Spinal cord (tissue), 10 donors: ENCODE data around the gene JPH2. TPM values are rescaled to one million over a fixed set of nuclear protein-coding genes. Genes with fewer than 3 reads are reported as not detected.

ENCODE experiments used
- DNase-seq, 6 donors: peaks; one replicate each; pipeline versions ENCODE4 v3.0.0 to v3.0.0-alpha.2; 2013 to 2015; ENCODE audit warnings: low spot score in 6 of 6, low read depth in 4 of 6
- H3K27ac ChIP-seq: one replicate; pipeline ENCODE4 v1.5.1; 2013; ENCODE audit warnings: low read depth, low read length, control low read depth
- H3K27me3 ChIP-seq: one replicate; pipeline ENCODE4 v1.6.1; 2013; ENCODE audit warnings: low read length; ENCODE audit not compliant: control insufficient read depth, insufficient read depth
- H3K36me3 ChIP-seq: one replicate; pipeline ENCODE4 v1.6.1; 2013; ENCODE audit warnings: low read length; ENCODE audit not compliant: control insufficient read depth, insufficient read depth
- H3K4me1 ChIP-seq: one replicate; pipeline ENCODE4 v1.6.1; 2013; ENCODE audit warnings: low read length; ENCODE audit not compliant: control insufficient read depth, insufficient read depth
- H3K4me3 ChIP-seq: one replicate; pipeline ENCODE4 v1.5.1; 2013; ENCODE audit warnings: low read depth, low read length, control low read depth
- H3K9me3 ChIP-seq: one replicate; pipeline ENCODE4 v1.6.1; 2013; ENCODE audit warnings: low read length; ENCODE audit not compliant: control insufficient read depth, insufficient read depth
- WGBS: methylation state at CpG from one replicate; pipeline ENCODE4 v1.1.5; 2013; ENCODE audit warnings: missing lambda C conversion rate; ENCODE audit not compliant: insufficient coverage; 5-methylcytosine and 5-hydroxymethylcytosine counted together
- polyA plus RNA-seq, 2 donors: library from polyadenylated mRNA; unstranded; fragments of 120-200 nt; gene quantifications; one replicate each; pipeline ENCODE4 v1.2.1, GENCODE V29; 2013; ENCODE audit not compliant: insufficient read length in 2 of 2
- total RNA-seq, 2 donors: library from RNA; depleted of rRNA in 1 of 2; stranded (reverse); fragments of 120-200 nt in 1 of 2; fragments of >200 nt in 1 of 2; gene quantifications; one replicate each; pipeline versions ENCODE4 v1.2.3 to v1.2.4, GENCODE V29; 2013 to 2014
- donor health status: healthy.

Gene JPH2
- total and polyA plus RNA-seq, 4 donors = 1.4 to 2.5 (median 1.6) TPM

DNA sequence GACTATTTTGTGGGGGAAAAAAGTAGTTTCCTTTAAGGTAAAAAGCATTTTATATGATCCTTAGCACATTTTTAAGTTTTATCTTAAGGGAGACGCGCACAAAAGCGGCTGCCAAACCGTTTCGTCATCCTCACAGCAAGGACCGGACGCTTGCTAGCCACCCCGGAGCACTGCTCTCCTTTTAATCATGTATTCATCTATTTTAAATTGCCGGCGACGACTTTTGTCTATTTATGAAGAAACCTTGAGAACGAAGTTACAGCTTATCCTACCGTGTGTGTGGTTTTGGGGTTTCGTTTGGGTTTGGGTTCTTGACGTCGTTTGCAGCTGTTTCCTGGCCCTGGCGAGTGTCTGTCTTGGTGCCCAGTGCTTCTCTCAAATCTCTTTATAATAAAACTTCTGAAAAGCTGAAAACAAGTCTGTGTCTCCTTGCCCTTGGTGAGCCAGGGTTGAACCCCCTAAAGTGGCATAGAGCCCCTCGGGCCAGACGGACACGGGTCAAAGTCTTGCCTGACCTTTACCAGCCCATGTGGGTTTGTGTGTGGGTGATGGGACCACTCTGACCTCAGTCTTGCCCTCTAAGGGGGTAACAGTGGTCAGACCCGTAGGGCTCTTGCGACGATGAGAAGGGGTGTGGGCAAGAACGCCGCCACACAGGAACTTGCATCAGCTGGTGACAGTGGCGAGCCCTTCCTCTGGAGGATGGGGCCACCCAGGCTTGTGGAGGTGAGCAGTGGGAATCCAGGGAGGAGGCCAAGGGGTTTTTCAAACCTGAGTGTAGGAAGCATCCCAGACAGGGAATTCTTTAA is 117.6 kb downstream of the JPH2 start:
- peaks cover 20% of the 10 kb centered on the region for H3K4me1 ChIP-seq

DNA sequence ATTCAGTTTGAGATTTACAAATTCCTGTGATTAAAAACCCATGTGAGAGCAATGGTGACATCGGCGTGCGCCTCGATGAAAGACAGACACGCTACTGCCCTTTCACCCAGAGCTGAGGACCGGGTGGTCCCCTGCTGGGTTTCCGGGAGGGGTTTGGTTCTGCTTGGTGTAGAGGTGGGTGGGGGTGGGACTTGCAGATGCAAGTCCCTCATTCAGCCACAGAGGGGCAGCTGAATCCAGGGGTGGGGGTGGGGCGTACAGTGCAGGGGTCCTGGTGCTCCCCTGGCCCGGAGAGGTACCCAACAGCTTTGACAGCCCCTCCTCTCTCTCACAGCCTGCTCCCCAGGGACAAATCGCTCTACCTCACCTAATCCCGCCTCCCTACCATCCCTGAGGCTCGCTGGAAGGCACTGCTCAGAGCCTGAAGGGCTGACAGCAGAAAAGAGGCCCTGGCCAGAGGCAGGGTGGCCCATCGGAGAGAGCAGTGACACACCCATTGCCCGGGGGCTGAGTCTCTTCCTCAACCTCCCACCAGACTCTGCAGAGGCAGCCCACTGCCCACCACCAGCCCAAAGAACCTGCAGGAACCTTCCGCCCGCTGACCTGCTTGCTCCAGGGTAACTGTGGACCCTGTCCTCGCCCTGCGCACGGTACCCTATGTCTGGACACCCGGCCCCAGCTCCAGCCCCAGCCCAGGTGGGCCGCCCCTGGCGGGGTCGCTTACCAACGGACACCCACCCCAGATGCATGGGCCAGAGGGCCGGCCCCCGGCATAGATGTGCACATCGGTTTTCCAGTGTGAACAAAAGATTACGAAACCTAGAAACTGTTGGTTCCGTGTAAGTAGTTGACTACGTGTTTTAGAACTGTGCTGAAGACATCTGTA is 118.4 kb downstream of the JPH2 start:
- Histone ChIP-seq H3K27ac (no peak overlapping the region), H3K36me3 (peaks cover 12% of the 10 kb centered on the region), H3K4me3 (no peak overlapping the region), H3K9me3 (no peaks in the 10 kb centered on the region), H3K27me3 (no peaks in the 10 kb centered on the region), H3K4me1 (peaks cover 18% of the 10 kb centered on the region)
- WGBS = 88% methylated on average over 24 of the region's 30 CpGs
- DNase-seq = no peak

More for the DNA sequence above, 117.6 kb downstream of the JPH2 start:
- Histone ChIP-seq H3K27ac (no peak overlapping the region), H3K4me3 (no peak overlapping the region), H3K27me3 (no peaks in the 10 kb centered on the region), H3K9me3 (no peaks in the 10 kb centered on the region), H3K36me3 (peaks cover 12% of the 10 kb centered on the region)
- DNase-seq = no peak
- 90% methylated on average over 10 of the region's 26 CpGs for WGBS

GRCh38 chr20:44067650-44068081 is 119.3 kb downstream of the JPH2 start:
- DNase-seq = no peak
- Histone ChIP-seq H3K27me3 (no peaks in the 10 kb centered on the region), H3K4me3 (no peak overlapping the region), H3K9me3 (no peaks in the 10 kb centered on the region), H3K36me3 (peaks cover 12% of the 10 kb centered on the region), H3K27ac (no peak overlapping the region), H3K4me1 (peaks cover 18% of the 10 kb centered on the region)
- 97% methylated on average over 12 of the region's 15 CpGs for WGBS

DNA sequence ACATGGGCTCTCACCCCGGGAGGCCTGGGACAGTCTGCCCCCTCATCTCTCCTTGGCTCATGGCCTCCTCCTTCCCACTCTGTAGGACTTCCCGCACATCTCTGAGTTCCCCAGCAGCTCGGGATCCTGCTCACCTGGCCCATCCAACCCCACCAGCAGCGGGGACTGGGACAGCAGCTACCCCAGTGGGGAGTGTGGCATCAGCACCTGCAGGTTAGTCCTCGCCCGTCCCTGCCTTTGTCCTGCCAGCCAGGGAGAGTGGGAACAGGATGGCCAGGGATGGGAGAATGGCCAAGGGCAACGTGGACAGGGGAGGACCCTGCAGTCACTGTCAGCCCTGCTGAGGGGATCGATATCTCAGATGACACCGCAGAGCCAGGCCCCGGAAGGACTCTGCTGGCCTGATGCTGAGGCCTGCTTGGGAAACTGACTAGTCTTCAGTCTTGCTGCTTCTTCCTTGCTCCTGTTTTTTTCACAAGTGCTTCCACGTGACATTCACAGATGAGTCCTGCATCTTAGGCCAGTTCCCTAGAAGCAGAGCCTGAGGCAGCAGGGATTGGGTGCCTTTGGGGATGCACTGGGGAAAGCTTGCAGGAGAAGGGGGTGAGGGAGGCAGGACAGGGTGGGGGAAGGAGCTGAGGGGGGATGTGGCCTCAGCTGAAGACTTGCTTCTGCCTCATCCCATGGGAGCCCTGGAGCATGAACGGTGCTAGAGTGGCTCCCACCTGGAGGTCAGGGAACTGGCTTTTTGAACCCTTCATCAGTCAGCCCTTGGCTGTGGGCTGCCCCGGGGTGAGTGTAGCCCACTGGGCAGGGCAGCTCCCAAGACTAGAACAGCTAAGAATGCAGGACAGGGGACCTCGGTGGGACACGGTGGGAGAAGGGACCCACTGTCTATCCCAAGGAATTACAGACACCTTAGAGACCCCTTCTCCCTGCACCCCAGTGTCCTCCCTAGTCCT is 120.1 kb downstream of the JPH2 start:
- Histone ChIP-seq H3K36me3 (peaks cover 12% of the 10 kb centered on the region), H3K27me3 (no peaks in the 10 kb centered on the region), H3K4me1 (peaks cover 18% of the 10 kb centered on the region), H3K4me3 (no peak overlapping the region), H3K27ac (no peak overlapping the region), H3K9me3 (no peaks in the 10 kb centered on the region)
- no peak for DNase-seq
- WGBS = 92% methylated on average over 12 of the region's 15 CpGs

- no peak overlapping the region for H3K4me3 ChIP-seq
- no peaks in the 10 kb centered on the region for H3K27me3 ChIP-seq
- no peaks in the 10 kb centered on the region for H3K9me3 ChIP-seq
- no peak overlapping the region for H3K27ac ChIP-seq
- 95% methylated on average over 14 of the region's 20 CpGs for WGBS
- peaks cover 12% of the 10 kb centered on the region for H3K4me1 ChIP-seq
- peaks cover 12% of the 10 kb centered on the region for H3K36me3 ChIP-seq
- DNase-seq = no peak
Measured at GRCh38 chr20:44065401-44066340, 121.3 kb downstream of the JPH2 start.

DNA sequence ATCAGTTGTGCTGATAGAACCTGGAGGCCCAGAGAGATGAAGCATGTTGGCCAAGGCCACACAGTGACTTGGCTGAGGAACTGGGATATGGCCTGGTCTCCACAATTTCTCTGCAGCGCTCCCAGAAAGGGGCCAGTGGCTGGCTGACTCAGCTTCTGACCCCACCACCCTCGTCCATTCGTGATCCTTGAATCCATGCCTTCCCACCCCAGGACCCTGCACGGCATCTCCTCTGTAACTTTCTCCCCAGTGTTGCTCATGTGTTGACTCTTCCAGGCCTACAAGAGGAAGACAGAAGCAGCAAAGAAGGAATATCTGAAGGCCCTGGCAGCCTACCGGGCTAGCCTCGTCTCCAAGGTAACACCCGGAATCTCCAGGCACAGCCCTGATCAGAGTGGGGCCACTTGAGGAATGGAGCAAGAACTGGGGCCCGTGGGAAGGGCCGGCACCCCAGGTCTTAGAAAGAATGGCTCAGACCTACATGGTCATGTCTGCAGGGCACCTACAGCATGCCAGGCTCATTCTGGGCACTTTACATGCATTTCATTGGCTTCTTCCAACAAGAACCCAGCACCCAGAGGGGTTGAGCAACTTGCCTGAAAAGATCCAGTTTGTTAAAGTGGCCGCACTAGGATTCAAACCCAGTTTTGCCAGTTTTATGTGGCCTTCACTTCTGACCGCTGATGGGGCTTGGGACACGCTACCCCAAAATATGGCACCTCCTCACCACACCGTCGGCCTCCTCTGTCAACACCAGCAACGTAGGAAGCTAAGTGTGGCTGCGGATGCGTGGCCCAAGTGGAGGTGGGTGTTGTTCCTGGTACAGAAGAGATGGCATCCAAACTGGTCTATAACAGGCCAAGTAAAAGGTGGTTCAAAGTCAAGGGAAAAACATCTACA is 122.2 kb downstream of the JPH2 start:
- no peak overlapping the region for H3K4me3 ChIP-seq
- H3K4me1 ChIP-seq = peaks cover 4% of the 10 kb centered on the region
- H3K36me3 ChIP-seq = peaks cover 12% of the 10 kb centered on the region
- WGBS = 87% methylated on average over 12 of the region's 17 CpGs
- no peak overlapping the region for H3K27ac ChIP-seq
- DNase-seq = no peak
- H3K9me3 ChIP-seq = no peaks in the 10 kb centered on the region
- no peaks in the 10 kb centered on the region for H3K27me3 ChIP-seq
